HG03457 (cell line): Measurements from ENCODE around the gene CLK3.
"Not testable (repeated sequence)": the region's sequence is repeated elsewhere in the genome, so short reads cannot be mapped to it uniquely, and the experiment has no call there.

Experiments
- ATAC-seq: cut with Tn5 transposase; IDR thresholded peaks from one replicate; pipeline ENCODE4 v1.9.1; 2021; ENCODE audit warnings: moderate number of reproducible peaks; ENCODE audit not compliant: unreplicated experiment

Gene CLK3

DNA sequence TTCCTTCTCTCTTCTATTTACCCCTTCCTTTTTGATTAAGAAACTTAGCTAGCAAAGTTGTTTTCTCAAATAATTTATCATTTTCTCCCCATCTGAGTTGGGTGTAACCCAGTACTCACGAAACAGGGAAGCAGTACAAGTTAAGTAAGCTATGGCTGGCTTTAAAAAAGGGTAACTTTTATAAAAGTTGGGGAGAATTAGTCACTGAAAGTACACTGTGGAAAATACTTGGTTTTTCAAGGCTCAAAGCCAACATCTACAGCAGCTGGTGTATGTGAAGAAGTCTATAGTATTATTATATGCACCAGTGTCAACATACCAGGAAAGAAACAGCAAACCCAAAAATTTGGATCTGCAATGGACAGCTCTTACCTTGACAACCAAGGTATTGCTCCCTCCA, 25.5 kb downstream of the CLK3 start:
- ATAC-seq, result no peak

- no peak for ATAC-seq
Measured at GRCh38 chr15:74642348-74642733, 26.7 kb downstream of the CLK3 start.

DNA sequence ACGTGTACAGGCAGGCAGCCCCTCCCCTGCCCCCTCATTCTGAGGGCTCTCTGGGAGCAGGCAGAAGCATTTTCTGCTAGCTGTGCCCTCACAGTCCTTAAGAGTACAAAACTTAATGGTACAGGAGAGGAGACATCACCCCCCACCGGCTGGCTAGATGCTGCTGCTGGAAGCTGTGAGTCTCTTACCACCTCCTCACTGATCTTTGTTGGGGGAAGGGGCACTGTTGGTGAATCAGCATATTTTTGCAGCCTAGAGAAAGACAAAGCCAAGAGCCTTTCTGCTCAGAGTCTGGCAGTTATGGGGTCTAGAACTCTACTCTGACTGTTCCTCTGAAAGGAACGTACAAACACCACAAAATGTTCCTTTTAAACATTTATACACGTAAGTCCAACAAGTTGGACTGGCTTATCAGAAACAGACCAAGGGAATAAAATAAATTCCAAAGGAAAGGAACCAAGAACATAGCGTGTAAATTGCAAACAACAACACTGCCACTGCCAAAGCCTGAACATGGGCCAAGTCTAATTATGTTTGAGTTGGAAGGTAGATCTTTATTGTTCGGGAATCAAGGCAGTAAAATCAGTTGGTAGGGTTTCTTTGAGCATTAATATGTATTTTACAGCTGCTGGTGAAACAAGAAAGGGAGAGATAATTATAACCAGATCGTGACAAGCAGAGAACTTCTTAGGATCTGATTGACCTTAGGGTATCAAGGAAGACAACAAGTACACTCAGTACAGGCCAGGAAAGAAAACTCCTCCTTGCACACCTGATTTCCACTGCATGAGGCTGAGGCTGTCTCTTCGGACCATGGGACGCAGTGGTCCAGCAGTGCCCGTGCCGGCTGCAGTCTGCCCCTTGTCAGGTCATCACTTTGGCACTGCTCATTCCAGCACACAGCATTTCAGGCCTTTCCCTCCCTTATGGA, 27.4 kb downstream of the CLK3 start:
- no peak for ATAC-seq

DNA sequence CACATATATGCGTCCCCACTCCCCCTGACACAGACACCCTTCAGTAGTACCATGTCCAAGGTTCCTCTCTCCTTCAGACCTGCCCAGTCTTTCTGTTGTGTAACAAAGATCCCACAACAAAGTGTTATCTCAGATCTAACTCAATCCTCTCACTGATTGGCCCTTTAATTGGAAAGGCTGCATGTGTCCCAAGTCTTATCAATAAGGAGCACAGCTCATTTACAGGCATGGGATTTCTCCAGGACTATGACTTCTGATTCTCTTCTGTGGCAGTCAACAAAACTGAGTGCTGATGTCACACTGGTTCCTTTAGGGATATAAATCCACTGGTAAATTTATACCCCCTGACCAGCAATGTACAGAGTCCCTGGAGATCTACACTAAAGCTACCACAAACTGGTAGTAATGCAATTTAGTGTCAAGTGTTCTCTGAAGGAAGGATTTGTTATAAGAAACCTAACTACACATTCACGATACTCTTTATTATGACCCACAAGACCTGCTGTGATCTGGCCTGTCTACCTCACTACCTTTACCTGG, 28.1 kb downstream of the CLK3 start:
- no peak for ATAC-seq

DNA sequence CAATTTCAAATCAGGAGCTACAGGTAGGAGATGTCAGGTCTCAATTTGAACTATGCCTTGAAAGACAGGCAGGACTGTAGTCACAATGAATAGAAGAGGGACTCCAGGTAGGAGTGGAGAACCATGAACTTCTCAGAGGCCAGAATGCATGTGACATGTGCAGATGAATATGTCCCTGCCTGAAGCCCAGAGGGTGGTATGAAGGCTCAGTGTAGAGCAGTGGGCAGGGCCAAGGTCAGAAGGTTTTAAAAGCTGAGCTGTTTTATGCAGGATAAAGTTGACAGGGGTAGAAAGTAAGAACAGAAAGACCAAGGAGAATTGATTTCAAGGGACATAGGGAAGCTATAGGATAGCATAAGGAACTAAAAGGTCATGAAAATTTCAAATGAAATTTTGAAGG, 30.8 kb downstream of the CLK3 start:
- ATAC-seq, result no peak

- no peak for ATAC-seq
Measured at GRCh38 chr15:74648051-74648842, 32.6 kb downstream of the CLK3 start.

- ATAC-seq, result no peak
Measured at GRCh38 chr15:74651242-74651741, 35.7 kb downstream of the CLK3 start.

DNA sequence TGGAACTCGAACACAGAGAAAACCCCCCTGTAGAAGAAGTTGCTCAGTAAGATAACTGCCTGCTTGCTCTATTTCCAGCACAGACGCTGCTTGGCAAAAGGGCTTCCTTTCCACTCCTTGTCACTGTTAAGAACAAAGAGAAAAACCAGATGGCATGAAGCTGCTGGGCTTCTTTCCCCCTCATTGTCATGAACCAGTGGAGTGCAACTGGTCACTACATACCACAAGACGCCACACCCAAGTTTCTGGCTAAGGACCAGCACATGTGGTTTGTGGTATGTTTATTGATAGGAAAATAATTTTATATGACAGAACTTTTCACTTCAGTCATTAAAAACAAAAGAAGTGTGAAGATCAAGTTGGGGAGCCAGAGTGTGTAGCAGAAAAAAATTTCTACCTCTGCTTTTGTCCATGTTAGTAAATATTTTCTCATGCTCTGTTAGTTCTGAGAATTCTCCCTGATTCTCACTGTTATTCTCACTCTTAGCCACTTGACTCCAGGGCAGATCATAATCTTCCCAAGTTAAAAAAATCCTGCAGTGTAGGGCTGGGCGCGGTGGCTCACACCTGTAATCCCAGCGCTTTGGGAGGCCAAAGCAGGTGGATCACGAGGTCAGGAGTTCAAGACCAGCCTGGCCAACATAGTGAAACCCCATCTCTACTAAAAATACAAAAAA, 37.9 kb downstream of the CLK3 start:
- no peak for ATAC-seq

DNA sequence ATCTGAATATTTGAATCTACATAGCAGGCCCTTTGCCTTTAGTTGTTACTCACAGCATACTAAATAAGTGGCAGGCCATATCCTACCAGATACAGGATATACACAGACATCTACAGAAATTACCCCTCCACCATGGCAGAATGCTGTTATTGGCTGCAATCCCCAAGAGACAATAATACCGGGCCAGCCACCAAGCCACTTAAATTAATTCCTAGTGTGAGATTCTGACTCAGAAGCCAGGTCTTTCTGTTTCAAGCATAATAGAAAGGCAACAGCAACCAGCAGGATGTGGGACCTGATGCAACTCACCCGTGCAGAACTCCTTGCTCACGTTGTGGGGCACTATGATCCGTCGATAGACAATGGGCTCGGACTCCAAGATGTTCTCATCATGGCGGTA, 39.8 kb downstream of the CLK3 start:
- ATAC-seq, result no peak

- ATAC-seq, result no peak
Measured at GRCh38 chr15:74656935-74657535, 41.4 kb downstream of the CLK3 start.

DNA sequence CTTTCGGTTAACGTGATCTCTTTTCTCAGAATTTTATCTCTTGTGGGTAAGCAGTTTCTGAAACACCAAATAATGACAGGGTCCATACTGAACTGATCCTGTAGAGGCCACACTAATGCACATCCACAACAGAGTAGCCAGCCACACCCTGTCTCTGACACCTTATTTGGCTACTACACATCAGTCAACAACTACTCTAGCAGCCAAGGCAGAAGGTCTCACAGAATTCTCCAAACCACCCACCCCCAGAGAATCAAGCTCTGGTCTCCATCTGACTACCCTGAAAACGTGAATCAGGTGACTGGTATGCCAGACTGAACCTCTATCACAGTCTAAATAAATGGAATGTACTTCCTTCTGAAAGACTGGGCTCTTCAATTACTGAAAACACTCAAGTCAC, 42.2 kb downstream of the CLK3 start:
- ATAC-seq, result no peak

DNA sequence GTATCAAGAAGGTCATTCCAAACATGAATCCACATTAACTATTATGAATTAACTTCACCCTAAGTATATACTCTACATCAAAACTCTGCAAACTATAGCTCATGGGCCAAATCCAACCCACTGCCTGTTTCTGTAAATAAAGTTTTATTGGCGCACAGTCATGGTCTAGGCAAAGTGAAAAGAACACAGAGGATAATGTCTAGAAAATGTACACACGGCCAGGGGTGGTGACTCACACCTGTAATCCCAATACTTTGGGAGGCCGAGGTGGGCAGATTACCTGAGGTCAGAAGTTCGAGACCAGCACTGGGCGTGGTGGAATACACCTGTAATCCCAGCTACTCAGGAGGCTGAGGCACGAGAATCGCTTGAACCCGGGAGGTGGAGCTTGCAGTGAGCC, 45.6 kb downstream of the CLK3 start:
- not testable (repeated sequence) for ATAC-seq

- ATAC-seq, result no peak
Measured at GRCh38 chr15:74662064-74662860, 46.6 kb downstream of the CLK3 start.

DNA sequence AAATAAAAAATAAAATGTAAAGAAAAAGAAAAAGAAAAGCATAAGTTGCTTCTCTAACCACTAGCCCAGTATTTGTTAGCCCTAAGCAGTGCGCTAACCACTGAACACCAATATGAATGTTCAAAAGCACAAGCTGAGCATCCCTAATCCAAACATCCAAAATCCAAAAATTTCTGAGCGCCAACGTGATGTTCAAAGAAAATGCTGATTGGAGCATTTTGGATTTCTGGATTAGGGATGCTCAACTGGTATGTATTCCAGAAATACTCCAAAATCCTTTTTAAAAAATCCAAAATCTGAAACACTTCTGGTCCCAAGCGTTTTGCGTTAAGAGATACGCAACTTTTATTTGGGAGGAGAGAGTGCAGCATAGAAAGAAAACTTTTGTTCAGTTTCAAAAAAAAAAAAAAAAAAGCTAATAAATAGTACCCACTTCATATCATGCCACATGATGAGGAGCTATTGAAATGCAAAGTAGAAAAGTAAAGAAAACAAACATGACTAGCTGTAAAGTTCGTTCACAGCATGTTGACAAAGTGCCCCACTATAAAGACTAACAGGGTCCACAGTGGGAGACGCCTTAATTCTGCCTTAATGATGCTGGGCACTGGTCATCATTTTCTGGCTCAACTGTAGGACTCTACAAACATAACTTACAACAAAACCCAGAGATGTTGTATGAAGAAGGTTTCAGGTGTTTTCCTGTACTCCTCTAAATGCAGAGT, 47.8 kb downstream of the CLK3 start:
- ATAC-seq, result no peak

DNA sequence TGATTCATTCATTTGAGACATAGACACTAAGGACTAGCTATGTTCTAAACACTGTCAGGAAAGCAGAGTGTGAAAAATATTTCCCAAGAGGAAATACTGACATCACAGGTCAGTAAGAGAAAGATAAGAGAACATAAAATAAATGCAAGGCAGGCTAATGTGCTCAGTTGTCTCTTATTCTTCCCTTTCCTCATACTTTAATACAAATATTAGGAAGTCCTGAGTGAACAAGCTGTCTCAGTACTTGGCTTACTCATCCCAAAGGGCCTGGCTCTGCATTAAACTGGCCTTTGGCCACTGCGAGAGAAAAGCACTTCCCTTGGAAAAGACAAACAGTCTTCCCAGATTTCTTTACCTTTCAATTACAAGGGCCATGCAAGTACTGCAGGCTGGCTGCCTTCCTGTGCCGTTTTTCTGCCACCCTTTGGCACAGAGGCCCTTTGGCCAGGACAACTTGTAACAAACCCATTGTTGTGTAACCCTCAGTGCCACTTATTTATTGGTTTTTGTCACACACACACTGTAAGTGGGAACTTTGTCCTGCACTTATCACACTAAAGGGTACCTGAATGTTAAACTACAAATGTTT, 48.5 kb downstream of the CLK3 start:
- ATAC-seq, result no peak

- no peak for ATAC-seq
Measured at GRCh38 chr15:74664670-74665069, 49.0 kb downstream of the CLK3 start.

DNA sequence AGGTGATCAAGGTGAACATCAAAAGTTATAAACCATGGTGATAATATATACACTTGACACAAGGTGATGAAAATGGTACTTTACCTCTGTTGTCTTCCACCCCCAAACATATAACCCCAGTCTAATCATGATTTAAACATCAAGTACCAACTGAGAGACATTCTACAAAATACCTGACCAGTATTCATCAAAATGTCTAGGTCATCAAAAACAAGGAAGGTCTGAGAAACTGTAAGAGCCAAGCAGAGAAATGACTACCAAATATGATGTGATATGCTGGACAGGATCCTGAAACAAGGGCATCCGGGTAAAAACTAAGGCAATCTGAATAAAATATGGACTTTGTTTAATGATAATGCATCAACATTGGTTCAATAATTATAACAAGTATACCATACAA, 52.3 kb downstream of the CLK3 start:
- ATAC-seq, result no peak

DNA sequence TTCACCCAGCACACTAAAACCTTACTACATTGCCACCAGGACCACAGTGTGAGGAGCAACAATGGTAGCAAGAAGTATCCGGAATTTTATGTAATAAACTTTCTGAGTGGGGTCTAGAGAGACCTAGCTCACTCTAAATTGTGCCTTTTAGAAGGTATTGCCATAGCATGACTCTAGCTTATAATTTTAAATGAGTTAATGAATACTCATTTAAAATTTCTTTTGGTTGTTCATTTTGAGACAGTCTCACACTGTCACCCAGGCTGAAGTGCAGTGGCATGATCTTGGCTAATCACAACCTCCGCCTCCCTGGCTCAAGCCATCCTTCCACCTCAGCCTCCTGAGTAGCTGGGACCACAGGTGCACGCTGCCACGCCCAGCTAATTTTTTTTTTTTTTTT, 54.0 kb downstream of the CLK3 start:
- no peak for ATAC-seq

- no peak for ATAC-seq
Measured at GRCh38 chr15:74674161-74674560, 58.5 kb downstream of the CLK3 start.
